Ishikawa (cell line): ENCODE results near the gene EMILIN1.

Experiments
- CEBPB ChIP-seq: IDR thresholded peaks from 2 replicates; pipeline ENCODE4 v1.6.1; 2012
- CREB1 ChIP-seq: IDR thresholded peaks from 2 replicates; pipeline ENCODE4 v1.6.1; 2012; ENCODE audit warnings: low read depth
- FOXM1 ChIP-seq: IDR thresholded peaks from 2 replicates; pipeline ENCODE4 v1.6.1; 2012; ENCODE audit warnings: low read depth, borderline replicate concordance
- MAX ChIP-seq: IDR thresholded peaks from 2 replicates; pipeline ENCODE4 v1.6.1; 2012
- NFIC ChIP-seq: IDR thresholded peaks from 2 replicates; pipeline ENCODE4 v1.6.1; 2012
- REST ChIP-seq: IDR thresholded peaks from 2 replicates; pipeline ENCODE4 v1.6.1; 2012; ENCODE audit warnings: low read depth, mild to moderate bottlenecking
- TEAD4 ChIP-seq: IDR thresholded peaks from 2 replicates; pipeline ENCODE4 v1.6.1; 2012
- YY1 ChIP-seq: IDR thresholded peaks from 2 replicates; pipeline ENCODE4 v1.6.1; 2012; ENCODE audit warnings: low read depth

GRCh38 chr2:27071277-27071989 lies 7.0 kb upstream of the EMILIN1 start, which contains the start of gene OST4:
- TF ChIP-seq CREB1, result peak; percentile 68
- no peak for TF ChIP-seq TEAD4
- TF ChIP-seq REST, result no peak
- TF ChIP-seq FOXM1, result no peak
- TF ChIP-seq CEBPB, result no peak
- TF ChIP-seq NFIC, result no peak
- peak; percentile 62; the same call in 1 of the 2 replicates for TF ChIP-seq YY1
- TF ChIP-seq MAX, result peak; percentile 64
